ENCODE data around the gene DIS3L2. TPM values are rescaled to one million over a fixed set of nuclear protein-coding genes. Genes with fewer than 3 reads are reported as not detected.
A peak's percentile ranks its signal among the peaks of the same experiment; 100 is the strongest.

Gene DIS3L2
- total RNA-seq = 10 to 100 TPM; 16.1 to 26.7 (median 22.0) TPM

DNA sequence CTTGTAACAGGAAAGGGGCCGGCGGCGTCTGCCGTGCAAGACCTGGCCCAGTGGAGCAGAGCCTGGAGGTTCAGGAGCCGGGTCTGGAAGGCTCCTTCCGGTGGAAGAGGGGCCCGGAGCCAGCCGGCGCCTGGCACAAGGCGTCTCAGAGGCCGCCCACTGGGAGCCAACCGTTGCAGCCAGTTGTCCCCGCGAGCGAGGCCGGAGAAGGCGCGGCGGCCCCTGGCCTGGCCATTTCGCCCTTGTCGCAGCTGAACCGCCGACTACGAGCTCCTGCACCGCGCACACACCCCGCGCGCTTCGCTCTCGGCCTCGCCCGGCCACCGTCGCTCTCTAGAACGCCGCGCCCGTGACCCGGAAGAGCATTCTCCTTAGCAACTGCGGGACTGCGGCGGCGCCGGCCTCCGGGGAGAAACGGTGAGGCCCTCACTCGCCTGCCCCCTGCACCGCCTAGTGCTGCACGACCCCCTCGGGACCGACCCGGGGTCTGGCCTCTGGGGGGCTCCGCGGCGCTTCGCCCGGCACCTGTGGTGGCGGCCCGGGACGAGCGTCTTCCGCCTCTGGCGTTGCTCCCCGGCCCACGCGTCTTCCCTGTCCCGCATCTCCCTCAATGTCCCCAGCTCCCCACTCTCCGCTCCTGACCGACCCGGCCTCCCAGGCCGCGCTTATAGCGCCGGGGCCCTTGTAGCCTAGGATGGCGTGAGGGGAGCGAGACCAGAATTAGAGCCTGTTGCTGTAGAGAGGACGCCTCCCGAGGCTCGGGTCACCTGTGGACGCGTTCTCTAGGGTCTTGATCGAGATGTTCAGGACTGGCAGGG lies at the start of gene DIS3L2:
DIS3L2 (plus strand) TSS at position 365 of the 818 bp plus-strand sequence. CDS start 53,215 bp downstream, outside the sequence.
- no peak for DNase-seq (ENCODE audit: extremely low spot score)
- H3K9me3 ChIP-seq = no peaks in the 10 kb centered on the region
- no peaks in the 10 kb centered on the region for H3K27me3 ChIP-seq
- TF ChIP-seq POLR2A (IDR thresholded peaks at IDR 0.05; ENCODE audit: low read depth) = peak; percentile 36
- TF ChIP-seq, protein P1, sequence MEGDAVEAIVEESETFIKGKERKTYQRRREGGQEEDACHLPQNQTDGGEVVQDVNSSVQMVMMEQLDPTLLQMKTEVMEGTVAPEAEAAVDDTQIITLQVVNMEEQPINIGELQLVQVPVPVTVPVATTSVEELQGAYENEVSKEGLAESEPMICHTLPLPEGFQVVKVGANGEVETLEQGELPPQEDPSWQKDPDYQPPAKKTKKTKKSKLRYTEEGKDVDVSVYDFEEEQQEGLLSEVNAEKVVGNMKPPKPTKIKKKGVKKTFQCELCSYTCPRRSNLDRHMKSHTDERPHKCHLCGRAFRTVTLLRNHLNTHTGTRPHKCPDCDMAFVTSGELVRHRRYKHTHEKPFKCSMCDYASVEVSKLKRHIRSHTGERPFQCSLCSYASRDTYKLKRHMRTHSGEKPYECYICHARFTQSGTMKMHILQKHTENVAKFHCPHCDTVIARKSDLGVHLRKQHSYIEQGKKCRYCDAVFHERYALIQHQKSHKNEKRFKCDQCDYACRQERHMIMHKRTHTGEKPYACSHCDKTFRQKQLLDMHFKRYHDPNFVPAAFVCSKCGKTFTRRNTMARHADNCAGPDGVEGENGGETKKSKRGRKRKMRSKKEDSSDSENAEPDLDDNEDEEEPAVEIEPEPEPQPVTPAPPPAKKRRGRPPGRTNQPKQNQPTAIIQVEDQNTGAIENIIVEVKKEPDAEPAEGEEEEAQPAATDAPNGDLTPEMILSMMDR (IDR thresholded peaks at IDR 0.05) = peak in 1 of 3 experiments; percentile 8
- TF ChIP-seq POLR2AphosphoS5 (IDR thresholded peaks at IDR 0.05) = peak; percentile 87 to 88
- no peak for TF ChIP-seq EP300 (IDR thresholded peaks at IDR 0.05)
- H3K27ac ChIP-seq (replicated peaks in 1 of 4) = peak within 1 kb of the TSS; percentile 80 to 88 (median 82)
- H3K36me3 ChIP-seq = no peaks in the 10 kb centered on the region
- H3K4me3 ChIP-seq = peak within 1 kb of the TSS; percentile 93 to 100 (median 96)
- peaks cover 20 to 34% (median 30%) of the 10 kb centered on the region in 4 donors for H3K4me1 ChIP-seq
- 0% methylated on average over 27 of the region's 83 CpGs for WGBS
- intact Hi-C loops (cut with DNase I) = no loop called here

DNA sequence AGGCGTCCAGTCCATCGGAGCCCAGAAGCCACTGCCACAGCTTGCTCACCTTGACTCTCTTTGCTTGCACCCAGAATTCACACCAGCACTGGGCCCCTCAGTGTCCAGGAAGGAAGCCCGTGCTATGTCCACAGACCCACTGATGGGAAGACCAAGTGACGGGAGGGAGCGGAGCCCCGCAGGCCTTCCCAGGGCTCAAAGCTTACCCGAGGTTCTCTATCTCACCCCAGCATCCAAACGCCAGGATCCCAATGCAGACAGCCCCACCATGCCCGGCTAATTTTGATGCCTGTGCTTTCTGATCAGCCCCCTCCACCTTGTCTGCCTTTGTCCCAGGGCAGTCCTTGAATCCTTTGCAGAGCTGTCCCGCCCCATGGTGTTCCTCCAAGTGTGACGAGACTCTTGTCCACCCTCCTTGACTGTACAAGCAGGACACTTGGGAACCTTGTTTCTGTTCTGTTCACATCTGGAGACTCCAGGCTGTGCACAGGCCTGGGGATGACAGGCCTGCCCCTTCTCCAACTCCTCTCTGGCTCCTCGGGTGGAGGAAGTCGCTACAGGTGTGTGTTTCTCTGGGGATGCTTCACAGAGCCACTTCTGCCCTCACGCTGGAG lies 47.3 kb upstream of the DIS3L2 start:
- no peak overlapping the region for H3K4me3 ChIP-seq
- H3K4me1 ChIP-seq = peaks cover 0 to 6% (median 2%) of the 10 kb centered on the region in 4 donors
- WGBS = 97% methylated on average over 11 of the region's 14 CpGs
- no peak for DNase-seq (ENCODE audit: extremely low spot score)
- no peaks in the 10 kb centered on the region for H3K36me3 ChIP-seq
- H3K27ac ChIP-seq (replicated peaks in 1 of 4) = no peak overlapping the region
- no peaks in the 10 kb centered on the region for H3K9me3 ChIP-seq
- H3K27me3 ChIP-seq = peaks cover 0 to 28% (median 0%) of the 10 kb centered on the region in 4 donors
- intact Hi-C loops (cut with DNase I) = no loop called here
- TF ChIP-seq, protein P1 (IDR thresholded peaks at IDR 0.05) = no peak
- TF ChIP-seq EP300 (IDR thresholded peaks at IDR 0.05) (no peak), POLR2A (IDR thresholded peaks at IDR 0.05; ENCODE audit: low read depth) (no peak), POLR2AphosphoS5 (IDR thresholded peaks at IDR 0.05) (no peak)

GRCh38 chr2:231917280-231918066 lies 44.0 kb upstream of the DIS3L2 start:
- no peak for DNase-seq (ENCODE audit: extremely low spot score)
- no peak overlapping the region for H3K27ac ChIP-seq (replicated peaks in 1 of 4)
- no peak overlapping the region for H3K4me3 ChIP-seq
- 48% methylated on average over 10 of the region's 10 CpGs for WGBS
- peaks cover 0 to 46% (median 0%) of the 10 kb centered on the region in 4 donors for H3K27me3 ChIP-seq
- H3K9me3 ChIP-seq = no peaks in the 10 kb centered on the region
- peaks cover 0 to 6% (median 2%) of the 10 kb centered on the region in 4 donors for H3K4me1 ChIP-seq
- TF ChIP-seq, protein P1 (IDR thresholded peaks at IDR 0.05) = no peak
- TF ChIP-seq EP300 (IDR thresholded peaks at IDR 0.05) = no peak
- no peak for TF ChIP-seq POLR2A (IDR thresholded peaks at IDR 0.05; ENCODE audit: low read depth)
- TF ChIP-seq POLR2AphosphoS5 (IDR thresholded peaks at IDR 0.05) = no peak
- no peaks in the 10 kb centered on the region for H3K36me3 ChIP-seq
- intact Hi-C loops (cut with DNase I) = no loop called here

DNA sequence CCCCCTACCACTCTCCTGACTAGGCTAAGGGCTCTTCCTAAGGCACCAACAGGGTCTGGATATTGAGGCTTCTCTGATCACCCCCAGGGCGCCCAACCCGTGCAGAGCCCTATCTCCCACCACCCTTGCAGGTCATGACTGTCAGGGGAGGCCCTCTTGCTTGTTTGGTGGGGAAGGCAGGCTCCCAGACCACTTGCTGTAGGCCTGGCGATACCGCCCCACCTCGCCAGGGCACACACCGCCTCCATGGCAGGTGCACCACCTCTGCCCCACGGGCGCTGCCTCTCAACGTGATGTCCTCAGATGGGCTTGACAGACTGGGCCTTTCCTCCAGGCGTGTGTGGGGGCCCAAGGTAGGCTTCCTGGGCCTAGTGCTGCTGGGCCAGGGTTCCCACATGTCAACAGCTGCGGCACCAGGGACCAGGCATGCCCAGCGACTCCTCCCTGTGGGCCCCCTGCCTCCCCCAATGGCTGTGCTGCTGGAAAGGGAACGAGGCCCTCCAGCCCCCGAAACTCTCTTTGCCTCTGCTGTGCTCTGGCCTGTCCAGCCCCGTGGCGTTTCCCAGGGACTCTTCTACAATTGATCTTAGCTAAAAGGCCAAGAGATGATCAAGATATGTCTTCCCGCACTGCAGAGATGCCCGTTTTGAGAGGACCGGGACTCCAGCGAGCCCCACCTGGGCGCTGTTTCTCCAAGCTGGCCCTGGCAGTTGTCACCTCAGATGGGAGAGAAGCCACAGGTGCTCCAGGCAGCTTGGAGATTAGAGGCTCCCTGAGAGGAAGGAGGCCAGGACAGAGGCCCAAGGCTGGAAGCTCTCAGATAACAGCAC lies 42.8 kb upstream of the DIS3L2 start:
- no peak for TF ChIP-seq EP300 (IDR thresholded peaks at IDR 0.05)
- TF ChIP-seq POLR2AphosphoS5 (IDR thresholded peaks at IDR 0.05) = no peak
- TF ChIP-seq, protein P1 (IDR thresholded peaks at IDR 0.05) = no peak
- no peak for TF ChIP-seq POLR2A (IDR thresholded peaks at IDR 0.05; ENCODE audit: low read depth)
- WGBS = 94% methylated on average over 15 of the region's 21 CpGs
- intact Hi-C loops (cut with DNase I) = no loop called here

More for the DNA sequence above, 42.8 kb upstream of the DIS3L2 start:
- Histone ChIP-seq H3K4me1 (peaks cover 0 to 6% (median 2%) of the 10 kb centered on the region in 4 donors), H3K27me3 (peaks cover 0 to 49% (median 4%) of the 10 kb centered on the region in 4 donors), H3K27ac (replicated peaks in 1 of 4) (no peak overlapping the region), H3K4me3 (no peak overlapping the region), H3K9me3 (no peaks in the 10 kb centered on the region), H3K36me3 (no peaks in the 10 kb centered on the region)
- no peak for DNase-seq (ENCODE audit: extremely low spot score)

Measured in esophagus muscularis mucosa (tissue), 4 donors.